GM21619 (cell line): ENCODE results near the gene NQO2.

ENCODE experiments used
- ATAC-seq: cut with Tn5 transposase; IDR thresholded peaks from one replicate; pipeline ENCODE4 v1.9.1; 2021; ENCODE audit not compliant: unreplicated experiment

Gene NQO2

GRCh38 chr6:3068329-3069214, 68.9 kb downstream of the NQO2 start, which contains the start of gene RIPK1:
TSS of gene RIPK1 (plus strand) at chr6:3068494. CDS start at chr6:3076824, 8,330 bp downstream.
- ATAC-seq, result peak; percentile 80
